NCI-H2227 (cell line): ENCODE results near the gene FAM184B.
"Not testable (repeated sequence)": the region's sequence is repeated elsewhere in the genome, so short reads cannot be mapped to it uniquely, and the experiment has no call there.

Source experiments
- DNase-seq: peaks from one replicate; lab custom pipeline; 2025; ENCODE audit not compliant: unreplicated experiment; lab: John Stamatoyannopoulos, UW

Gene FAM184B

DNA sequence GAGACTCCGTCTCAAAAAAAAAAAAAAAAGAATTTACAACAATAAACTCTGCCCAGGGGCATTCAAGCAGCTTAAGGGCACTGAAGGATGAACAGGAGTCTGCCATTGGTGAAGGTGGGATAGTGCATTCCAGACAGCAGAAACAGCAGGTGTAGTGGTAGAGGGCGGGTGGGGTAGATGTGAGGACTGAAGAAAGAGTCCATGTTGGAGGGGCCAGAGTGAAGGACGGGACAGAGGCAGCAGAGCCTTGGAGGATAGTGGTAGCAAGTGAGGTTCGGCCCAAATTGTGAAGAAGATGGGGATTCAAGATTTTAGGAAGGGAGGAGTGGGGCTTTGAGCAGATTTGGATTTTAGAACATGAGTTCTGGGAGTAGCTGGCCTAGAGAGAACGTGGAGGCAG, 91.3 kb downstream of the FAM184B start:
- no peak for DNase-seq

DNA sequence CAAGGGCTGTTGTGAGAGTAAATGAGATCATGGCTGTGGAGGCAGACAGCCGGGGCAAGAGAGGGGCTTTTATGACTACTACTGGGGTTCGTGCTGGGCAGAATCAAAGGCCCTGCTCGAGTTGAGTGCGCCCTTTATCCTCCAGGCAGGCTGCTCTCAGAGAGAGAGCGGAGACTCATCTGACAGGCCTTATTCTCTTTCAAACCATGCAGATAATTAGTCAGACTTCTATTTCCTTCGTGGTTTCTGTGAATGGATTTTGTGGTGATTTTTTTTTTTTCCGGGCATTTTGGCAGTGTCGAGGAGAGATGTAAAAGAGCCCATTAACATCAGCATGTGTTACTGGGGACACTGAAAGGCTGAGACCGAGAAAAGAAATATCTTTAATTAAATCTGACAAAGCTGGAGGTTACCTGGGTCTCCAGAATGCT, 93.4 kb downstream of the FAM184B start:
- DNase-seq, result peak; percentile 5

DNA sequence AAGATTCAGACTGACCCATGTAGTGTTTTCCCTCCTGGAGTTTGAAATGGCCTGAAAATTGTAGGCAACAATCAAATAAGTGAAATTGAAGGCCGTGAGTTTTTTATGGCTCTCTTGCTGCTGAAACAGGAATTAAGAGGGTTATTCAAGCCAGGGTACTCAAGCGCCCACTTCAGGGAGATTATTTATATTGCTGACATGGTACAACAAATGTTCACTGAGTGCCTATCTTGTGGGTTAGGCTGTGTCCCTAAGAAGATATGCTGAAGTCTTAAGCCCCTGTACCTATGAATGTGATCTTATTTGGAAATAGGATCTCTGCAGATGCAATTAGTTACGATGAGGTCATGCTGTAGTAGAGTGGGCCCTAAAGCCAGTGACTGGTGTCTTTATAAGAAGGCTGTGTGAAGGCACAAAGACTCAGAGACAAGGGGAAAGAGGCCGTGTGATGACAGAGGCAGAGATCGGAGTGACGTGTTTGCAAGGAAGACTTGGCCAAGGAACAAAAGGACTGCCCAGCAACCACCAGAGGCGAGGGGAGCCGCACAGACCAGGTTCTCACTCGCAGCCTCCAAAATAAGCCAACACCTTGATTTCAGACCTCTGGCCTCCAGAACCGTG, 94.1 kb downstream of the FAM184B start:
- peak; percentile 6 for DNase-seq

DNA sequence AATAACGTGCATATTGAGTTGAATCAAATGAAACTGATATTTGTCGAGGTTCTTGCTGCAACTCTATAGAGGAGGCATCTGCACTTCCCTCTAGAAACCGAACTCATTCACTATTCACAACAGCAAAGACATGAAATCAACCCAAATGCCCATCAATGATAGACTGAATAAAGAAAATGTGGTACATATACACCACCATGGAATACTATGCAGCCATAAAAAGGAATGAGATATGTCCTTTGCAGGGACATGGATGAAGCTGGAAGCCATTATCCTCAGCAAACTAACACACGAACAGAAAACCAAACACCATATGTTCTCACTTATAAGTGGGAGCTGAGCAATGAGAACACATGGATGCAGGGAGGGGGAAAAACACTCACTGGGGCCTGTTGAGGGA, 96.8 kb downstream of the FAM184B start:
- DNase-seq, result not testable (repeated sequence)

DNA sequence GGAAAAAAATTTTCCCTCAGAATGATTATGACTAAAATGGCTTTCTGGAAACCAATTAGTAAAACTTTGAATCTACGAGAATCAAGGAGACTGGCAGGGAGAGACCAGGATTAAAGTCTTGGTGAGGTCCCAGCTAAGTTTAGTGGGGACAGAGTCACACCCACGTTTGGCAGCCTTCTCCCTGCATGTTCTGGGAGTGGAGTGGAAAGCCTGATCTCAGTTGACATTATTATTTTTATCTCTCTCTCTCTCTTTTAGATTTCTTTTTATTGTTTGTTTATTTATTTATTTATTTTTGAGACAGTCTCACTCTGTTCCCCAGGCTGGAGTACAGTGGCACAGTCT, 99.2 kb downstream of the FAM184B start:
- no peak for DNase-seq

DNA sequence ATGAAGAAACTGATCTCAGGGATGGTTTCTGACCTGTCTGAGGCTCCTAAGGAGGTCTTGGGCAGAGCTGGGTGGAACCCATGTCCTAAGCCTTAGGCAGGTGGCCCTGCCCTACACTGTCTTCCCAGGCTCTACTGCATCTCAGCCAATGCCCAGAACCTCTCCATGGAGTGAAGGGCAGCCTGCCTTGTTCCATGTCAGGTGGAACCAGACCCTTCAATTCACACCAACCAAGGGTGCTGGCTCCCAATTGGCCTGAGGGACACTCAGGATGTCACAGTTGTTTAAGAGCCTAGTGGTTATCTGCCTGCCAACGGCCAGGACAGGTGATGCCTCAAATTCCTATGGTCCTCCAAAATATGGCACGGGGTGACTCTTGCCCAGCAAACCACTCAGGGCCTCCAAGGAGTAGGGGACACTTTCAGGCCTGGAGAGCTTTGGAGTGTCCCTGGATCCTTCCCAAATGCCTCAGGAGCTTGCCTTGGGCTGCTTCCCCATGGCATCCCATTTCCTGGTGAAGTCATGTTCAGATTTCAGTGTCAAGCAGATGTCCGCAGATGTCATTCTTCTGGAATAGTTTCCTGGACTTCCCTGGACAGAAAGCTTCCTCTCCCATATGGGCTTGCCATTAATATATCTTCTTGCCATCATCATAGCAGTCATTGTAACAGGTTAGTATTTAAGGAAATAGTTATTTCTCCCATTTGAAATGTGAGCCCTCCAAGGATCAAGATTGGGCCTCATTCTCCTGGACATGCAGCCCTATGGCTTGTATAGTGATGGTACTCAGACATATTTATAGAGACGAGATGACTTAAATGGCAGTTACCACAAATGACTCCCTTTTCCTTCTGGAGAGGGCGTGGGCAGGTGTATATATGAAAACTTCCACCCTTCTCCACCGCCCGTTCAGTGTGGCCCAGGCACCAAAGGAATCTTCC, 99.9 kb downstream of the FAM184B start:
- DNase-seq, result no peak

DNA sequence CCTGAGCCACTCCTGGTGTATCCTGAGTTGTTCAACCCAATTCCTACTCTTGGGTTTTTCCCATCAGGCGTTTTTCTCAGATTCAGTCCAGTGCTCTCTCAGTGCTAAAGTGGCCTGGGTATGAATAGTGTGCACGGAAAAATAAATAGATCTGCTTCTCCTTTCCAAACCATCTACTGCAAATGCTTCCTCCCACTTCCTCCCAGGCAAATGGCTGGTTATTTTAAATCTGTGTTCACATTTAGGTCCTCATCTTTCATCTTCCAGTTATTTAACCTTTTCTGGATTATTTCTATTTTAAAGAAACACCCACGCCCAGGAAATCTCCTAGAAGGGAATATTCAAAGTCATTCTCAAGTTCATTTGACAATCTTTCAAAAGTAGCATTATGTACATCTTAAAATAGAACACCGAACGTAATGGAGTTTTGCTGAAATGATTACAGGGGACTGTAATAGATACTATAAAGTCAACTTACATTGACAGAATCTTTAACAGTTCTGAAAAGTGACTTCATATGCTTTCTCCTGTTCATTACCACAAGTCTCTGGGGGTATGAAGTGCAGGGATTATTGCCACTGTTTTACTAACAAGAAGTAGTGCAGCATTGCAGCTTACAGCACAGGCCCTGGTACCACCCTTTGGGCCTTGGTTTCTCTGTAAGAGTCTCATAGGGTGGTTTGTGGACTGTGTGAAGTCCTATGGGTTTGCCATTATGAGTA, 100.7 kb downstream of the FAM184B start:
- DNase-seq, result no peak

DNA sequence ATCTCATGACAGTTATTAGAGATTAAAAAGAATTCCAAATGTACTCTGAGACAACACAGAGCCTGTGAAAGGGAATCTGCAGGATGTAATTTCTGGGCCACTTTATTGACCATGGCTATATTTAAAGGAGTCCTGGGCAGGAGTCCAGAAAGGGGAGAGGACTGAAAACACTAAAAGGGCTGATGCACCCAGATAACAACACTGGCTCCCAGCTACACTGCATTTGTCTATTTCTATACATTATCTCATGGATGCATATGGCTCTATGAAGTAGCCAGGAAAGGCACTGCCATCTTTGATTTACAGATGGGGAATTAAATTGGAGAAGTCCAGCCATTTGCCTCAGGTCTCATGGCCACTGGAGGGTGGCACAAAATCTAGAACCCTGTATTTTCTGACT, 111.0 kb downstream of the FAM184B start:
- DNase-seq, result no peak

DNA sequence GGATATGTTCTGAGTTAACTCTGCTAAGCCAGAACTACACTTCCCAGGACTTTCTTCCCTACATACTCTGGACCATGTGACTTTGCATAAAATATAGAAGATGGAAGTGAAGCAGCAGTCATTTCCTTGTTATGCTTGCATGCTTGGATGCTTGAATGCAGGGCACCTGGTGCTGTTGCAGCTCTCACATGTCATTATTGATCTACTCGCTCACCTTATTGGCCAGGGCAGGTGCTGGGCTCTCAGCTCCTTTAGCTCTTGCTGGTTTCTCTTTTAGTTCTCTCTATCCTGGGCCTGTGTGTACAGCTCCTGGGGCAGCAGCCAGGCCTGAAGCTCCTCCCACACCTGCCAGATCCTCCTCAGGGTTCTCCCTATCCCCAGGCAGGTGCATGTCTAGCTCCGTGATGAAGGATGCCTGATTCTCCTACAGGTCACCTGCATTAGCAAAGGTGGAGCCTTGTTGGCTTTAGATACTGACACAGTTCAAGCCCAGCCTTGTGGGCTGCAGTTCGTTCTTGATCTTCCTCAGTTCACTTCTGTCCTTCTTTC, 113.7 kb downstream of the FAM184B start:
- DNase-seq, result no peak

DNA sequence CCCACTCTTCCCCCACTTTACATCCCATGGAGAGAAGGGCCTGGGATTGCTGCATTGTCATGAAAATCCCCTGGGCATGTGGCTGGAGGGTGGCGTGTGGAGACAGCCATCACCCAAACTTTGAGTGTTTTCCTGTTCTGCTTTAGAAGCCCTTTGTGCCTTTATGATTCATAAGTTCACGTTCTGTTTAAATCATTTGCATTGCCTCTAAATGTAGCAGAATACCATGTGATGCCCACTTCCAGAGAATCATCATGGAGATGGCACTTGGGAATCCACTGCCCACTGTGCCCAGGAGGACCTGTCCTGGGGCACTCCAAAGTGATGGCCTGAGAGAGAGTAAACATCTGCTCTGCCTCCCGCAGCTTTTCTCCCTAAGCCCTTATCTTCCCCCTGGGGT, 114.2 kb downstream of the FAM184B start:
- DNase-seq, result no peak

DNA sequence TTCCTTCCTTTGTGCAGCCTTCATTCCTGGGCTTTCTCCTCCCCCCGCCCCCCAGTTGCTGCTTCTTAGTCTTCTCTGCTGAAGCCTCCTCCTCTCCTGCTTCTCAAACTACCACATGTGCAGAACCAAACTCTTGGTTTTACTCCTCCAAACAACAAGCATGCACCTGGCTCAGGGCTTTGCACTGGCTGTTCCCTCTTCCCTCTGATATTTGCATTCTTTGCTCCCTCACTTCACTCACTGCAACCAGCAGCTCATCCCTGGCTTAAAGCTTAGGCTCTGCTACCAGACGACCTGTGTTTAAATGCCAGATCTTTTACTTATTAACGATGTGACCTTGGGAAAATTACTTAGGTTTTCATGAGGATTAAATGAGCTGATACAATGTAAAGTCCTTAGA, 115.6 kb downstream of the FAM184B start:
- DNase-seq, result no peak

DNA sequence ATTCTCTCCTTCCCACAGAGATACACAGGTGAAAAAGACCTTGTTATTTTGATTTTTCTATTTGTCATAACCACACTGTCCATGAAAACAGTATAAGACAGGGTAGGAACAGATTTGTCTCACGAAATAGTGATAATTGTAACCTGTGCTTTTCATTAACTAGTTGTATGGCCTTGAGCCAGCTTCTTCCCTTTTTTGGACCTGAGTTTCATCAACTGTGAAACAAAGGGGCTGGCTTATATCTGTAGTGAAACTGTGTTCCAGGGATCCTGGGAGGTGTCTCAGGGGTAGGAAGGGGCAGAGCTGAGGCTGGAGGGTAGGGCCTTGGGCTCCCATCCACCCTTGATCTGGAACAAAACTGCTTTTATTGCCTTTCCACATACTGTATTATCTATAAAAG, 116.1 kb downstream of the FAM184B start:
- no peak for DNase-seq

DNA sequence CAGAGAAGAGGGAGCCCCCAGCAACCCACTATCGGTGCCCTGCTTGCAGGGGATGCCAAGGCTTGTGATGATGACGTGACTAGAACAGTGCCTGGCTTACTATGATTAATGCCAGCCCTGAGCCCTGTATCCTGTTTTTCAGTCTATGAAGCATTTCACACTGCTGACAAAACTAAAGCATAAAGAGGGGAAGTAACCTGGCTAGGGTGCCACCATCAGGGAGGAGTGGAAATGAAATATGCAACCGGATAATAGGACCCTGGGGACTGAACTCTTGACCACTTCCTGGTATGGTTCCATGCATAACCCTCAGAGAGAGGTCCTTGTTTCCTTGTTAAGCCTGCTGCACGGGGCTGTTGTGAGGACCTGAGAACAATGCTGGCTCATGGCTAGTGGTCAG, 116.7 kb downstream of the FAM184B start:
- DNase-seq, result no peak

DNA sequence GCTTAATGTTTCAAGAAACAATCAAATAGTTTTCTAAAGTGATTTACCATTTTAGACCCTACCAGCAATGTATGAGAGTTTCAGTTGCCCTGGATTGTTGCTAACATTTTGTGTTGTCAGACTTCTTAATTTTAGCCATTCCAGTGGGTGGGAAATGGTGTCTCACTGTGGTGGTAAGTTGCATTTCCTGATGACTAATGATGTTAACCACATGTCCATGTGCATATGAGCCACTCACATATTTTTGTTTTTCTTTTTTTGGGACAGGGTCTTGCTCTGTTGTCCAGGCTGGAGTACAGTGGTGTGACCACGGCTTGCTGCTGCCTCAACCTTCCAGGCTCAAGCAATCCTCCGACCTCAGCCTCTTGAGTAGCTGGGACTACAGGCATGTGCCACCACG, 118.7 kb downstream of the FAM184B start:
- DNase-seq, result no peak

DNA sequence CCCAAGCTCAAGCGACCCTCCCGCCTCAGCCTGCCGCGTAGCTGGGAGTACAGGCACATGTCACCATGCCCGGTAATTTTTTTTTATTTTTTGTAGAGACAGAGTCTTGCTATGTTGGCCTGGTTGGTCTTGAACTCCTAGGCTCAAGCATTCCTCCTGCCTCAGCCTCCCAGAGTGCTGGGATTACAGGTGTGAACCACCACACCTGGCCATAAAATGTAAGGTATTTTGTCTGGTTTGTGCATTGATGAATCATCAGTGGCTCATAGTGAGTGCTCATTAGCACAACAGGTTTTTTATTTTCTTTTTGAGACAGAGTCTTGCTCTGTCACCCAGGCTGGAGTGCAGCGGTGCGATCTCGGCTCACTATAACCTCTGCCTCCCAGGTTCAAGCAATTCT, 122.2 kb downstream of the FAM184B start:
- not testable (repeated sequence) for DNase-seq

DNA sequence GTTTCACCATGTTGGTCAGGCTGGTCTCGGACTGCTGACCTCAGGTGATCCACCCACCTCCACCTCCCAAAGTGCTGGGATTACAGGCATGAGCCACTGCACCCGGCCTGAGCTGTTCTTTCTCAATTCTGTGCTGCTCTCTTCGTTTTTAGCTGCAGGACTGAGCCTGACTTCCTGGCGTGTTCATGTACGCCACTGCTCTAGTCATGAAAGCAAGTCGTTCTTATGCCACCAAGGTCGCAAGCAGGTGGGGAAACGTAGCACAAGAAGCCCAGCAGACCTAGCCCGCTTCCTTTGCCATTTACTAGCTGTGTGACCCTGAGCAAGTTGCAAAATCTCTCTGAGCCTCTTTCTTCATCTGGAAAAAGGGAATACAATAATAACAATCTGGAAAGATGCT, 123.6 kb downstream of the FAM184B start:
- DNase-seq, result no peak

DNA sequence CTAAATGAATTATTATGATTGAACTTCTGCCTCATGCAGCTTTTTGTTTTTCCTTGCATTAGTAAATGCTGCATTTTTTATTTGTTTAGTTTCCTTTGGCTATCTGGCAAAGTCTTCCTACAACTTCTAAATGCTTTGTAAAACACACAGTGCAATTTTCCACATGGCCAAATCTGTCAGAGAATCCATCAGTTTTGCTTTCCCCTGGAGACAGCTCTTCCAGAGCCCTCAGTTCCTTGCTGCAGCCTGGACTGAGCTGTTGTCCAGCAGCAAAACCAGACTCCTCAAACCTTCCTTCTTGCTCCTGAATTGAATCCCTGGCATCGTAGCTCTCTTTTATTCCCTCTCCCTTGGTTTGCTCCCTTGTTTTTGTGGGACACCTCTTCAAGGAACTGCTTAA, 124.3 kb downstream of the FAM184B start:
- DNase-seq, result no peak

DNA sequence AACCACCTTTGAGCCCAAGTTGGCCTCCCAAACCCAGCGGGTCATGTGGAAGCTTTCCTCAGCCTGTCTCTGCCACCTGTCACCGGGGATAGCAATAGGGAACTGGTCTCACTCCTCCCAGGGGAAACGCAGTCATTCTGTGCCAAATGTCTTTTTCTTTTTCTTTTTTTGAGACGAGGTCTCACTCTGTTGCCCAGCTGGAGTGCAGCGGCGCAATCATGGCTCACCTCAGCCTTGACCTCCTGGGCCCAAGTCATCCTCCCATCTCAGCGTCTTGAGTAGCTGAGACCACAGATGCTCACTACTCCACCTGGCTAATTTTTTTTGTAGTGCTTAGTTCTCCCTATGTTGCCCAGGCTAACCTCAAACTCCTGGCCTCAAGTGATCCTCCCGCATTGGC, 126.7 kb downstream of the FAM184B start:
- no peak for DNase-seq

DNA sequence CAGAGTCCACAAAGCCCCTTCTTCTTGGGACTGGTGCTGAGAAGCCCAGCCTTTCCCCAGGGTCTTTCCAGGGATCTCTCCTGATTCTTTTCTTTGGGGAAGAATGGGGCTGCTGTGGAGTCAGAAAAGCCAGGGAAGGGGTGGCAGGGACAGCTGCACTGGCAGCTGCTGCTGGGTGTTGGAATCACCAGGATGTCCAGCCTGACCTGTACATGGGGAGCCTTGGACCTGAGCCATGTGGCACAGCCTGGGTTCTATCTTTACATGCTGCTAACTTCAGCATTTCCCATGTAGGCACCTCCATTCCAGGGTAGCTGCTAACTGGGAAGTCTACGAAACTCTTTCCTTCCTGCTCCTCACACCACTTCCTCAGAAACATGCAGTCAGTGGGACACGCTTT, 131.0 kb downstream of the FAM184B start:
- DNase-seq, result no peak

DNA sequence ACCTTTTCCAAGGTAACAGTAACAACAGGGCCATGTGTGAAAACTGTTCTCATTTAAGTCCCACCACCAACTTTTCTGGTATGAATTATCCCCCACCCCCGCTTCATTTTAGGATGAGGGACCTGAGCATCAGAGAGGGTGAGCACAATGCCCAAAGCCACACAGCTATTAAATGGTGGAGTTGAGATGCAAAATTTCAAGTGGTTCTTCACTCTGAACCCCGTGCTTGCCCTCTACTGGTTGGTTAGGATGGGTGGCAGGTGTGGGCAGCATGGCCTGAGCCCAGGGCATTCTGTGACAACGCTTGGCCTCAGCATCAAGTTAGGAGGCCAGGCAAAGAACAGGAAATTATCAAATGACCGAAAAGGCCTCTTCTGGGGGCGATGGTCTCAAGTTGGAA, 133.5 kb downstream of the FAM184B start:
- DNase-seq, result no peak

DNA sequence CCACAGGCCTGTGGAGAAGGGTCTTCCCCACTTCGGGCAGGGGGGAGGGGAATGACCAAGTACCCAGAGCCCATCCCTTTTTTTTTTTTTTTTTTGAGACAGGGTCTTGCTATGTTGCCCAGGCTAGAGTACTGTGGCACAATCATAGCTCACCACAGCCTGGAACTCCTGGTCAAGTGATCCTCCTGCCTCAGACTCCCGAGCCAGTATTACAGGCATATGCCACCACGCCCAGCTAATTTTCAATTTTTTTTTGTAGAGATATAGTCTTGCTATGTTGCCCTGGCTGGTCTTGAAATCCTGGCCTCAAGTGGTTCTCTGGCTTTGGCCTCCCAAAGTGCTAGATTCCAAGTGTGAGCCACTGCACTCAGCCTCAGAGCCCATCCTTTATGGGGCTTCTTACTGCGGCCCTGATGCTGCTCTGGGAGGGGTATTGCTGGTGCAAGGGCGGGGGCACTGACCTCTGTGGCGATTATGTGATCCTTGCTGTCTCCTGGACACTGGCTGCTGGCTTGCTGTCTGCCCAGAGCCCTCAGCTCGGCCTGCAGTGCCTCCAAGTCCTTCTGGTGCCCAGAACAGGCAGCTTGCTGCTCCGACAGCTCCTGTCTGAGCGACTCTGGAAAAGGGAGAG, 134.1 kb downstream of the FAM184B start:
- no peak for DNase-seq
